Measurements from ENCODE around the gene CTDSP2.
A peak's percentile ranks its signal among the peaks of the same experiment; 100 is the strongest.
"Not testable (repeated sequence)": the region's sequence is repeated elsewhere in the genome, so short reads cannot be mapped to it uniquely, and the experiment has no call there.

The CTDSP2 gene

DNA sequence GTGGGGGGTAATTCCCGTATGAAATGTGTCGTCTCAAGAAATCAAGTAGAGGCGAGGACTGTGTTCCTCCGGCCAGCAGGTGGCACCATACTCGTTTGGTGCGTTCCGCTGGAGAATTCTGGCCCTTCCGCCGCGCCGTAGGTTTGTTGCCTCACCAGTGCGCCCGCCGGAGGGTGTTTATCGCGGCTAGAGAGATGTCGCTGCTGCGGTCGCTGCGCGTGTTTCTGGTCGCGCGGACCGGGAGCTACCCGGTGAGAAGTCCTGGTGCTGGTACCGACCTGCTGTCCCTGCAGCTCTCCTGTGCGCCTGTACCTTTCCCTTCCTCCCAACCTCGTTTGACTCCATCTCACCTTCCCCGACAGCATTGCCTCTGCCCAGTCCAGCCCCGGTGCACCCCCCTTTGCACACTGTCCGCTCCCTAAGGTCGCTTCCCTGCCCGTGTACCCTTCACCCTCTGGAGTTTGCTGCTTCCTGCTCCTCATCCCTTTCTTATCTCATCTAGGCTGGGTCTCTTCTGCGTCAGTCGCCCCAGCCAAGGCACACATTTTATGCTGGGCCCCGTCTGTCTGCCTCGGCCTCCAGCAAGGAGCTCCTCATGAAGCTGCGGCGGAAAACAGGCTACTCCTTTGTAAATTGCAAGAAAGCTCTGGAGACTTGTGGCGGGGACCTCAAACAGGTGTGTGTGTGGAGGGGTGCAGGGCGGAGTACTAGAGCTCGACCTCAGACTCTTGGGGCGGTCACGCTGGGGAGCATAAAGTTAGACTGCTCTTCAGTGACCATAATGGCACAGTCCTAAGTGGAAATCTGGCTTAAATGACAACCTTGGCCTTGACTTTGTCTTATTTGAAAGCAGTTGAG, 63.7 kb downstream of the CTDSP2 start, which contains the start of gene TSFM:
Gene TSFM (plus strand): TSS at position 180 of the 858 bp plus-strand sequence. CDS start 15 bp downstream, at position 195.
- DNase-seq (ENCODE audit: low read depth): peak; percentile 90

DNA sequence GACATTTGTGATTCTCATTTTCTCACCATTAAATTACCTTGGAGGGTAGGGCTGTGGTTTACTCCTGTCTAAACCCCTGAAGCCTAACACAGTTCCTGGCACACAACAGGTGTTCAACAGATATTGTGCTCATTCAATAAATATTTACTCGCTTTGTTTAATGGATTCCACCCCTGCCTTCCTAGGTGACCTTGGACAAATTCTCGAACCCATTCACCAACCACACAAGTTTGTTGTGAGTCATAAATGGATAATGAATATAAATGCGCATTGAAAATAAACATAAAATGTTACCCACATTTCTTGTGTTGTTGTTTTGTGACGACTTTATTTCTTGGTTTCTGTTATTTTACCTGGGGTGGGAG, 64.3 kb downstream of the CTDSP2 start:
- DNase-seq (ENCODE audit: low read depth): no peak

DNA sequence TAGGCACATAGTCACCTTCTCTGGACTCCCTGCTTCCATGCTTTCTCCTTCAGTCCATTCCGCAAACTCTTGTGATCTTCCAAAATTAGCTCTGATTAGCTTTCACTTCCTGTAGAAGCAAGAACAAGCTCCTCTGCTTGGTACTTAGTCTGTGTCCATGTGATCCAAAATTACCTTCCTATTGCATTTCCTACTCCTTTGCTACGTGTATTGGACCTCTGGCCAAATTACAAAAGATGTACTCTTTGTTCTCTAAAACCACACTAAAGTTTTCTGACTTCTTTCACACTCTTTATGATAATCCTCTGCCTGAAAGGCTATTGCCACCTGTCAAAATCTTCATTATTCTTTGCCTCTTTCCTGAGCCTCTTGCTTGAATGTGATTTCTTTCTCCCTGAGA, 64.7 kb downstream of the CTDSP2 start:
- DNase-seq (ENCODE audit: low read depth): no peak

DNA sequence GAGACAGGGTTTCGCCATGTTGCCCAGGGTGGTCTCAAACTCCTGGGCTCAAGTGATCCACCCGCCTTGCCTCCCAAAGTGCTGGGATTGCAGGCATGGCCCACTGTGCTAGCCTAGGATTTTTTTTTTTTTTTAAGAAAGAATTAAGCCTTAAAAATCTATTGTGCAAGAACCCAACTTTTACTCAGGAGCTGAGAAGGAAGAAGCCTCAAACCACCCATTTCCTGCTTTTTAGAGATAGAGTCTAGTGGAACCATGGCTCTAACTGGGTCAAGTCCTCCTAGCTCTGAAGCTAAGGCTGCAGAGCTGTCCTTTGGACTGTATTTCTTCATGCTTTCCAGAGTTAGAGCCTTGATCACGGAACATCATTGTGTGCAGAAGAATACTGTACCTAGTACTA, 65.3 kb downstream of the CTDSP2 start:
- no peak for DNase-seq (ENCODE audit: low read depth)

DNA sequence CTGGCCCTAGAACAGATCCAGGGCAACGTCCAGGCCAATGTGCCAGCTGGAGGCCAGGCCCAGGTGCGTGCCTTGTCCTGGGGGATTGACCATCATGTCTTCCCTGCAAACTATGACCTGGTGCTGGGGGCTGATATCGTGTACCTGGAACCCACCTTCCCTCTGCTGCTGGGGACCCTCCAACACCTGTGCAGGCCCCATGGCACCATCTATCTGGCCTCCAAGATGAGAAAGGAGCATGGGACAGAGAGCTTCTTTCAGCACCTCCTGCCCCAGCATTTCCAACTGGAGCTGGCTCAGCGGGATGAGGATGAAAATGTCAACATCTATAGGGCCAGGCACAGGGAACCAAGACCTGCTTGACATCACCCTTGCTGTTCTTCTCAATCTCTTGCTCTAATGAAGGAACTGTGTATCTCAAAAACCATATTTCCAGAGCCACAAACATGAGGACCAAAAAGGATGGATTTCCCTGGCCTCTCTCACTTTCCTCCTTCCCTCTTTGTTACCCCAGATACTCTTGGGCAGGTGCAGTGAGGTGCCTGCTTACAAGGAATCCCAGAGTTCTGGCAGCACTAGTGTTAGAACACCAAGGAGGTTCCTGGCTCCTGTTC, 66.1 kb downstream of the CTDSP2 start:
- DNase-seq (ENCODE audit: low read depth): no peak

DNA sequence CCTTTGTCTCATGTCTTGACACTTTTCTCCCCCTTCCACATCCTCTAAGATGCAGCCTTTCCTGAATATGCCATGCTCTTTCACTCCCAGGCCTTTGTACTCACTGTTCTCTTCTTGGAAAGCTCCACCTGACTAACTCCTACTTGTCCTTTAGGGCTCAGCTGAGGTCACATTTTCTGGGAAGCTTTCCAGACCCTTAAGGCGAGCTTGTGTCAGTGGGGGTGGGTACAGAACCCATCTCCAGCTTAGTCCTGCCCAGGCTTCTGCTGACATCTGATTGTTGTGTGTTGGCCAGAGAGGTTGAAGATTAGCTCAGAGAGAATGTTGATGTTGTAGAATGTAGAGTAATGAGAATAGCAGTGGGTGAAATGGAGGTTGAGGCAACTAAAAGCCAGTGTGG, 66.8 kb downstream of the CTDSP2 start:
- DNase-seq (ENCODE audit: low read depth): peak; percentile 42

DNA sequence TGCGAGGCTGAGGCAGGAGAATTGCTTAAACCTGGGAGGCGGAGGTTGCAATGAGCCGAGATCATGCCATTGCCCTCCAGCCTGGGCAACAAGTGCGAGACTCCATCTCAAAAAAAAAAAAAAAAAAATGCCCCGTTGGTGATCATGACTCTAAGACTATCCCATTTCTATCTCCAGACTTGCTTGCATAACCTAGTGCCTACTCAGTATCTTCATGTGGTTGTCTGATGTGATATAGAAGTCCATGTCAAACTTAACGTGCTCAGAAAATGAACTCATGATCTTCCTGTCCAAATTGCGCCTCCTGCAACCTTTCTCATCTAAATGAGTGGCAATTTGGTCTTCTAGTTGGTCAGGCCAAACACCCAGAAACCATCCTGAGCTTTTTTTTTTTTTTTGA, 68.6 kb downstream of the CTDSP2 start:
- DNase-seq (ENCODE audit: low read depth): no peak

DNA sequence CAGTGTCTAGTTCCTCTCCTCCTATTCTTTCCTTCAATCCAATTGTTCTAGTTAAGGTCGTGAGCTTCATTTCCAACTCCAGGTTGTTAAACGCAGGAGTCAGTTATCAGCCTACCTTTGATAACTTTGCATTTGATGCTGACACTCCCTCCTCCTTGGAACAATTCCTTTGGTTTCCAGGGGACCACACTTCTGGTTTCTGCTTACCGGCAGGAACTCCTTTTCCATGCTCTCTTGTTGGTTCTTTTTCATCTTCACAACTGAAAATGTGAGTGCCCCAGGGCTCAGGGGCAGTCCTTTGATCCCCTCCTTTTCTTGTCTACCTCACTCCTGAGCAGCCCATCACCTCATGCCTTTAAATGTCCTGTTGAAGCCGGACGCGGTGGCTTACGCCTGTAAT, 69.2 kb downstream of the CTDSP2 start:
- no peak for DNase-seq (ENCODE audit: low read depth)

DNA sequence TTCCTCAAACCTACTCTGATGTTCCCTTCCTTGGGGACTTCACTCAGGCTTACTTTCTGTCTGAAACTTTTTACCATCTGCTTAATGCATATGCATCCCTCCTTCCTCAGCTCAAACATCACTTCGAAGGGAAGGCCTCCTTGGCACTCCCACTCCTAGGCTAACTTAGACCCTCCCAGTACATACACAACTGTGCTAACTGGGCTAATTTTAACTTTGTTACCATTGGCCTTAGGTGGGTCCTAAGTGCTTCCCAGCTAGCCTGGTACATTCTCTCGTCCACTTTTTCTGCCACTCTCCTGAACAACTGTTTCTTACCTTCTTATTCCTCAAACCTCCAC, 70.3 kb downstream of the CTDSP2 start:
- no peak for DNase-seq (ENCODE audit: low read depth)

DNA sequence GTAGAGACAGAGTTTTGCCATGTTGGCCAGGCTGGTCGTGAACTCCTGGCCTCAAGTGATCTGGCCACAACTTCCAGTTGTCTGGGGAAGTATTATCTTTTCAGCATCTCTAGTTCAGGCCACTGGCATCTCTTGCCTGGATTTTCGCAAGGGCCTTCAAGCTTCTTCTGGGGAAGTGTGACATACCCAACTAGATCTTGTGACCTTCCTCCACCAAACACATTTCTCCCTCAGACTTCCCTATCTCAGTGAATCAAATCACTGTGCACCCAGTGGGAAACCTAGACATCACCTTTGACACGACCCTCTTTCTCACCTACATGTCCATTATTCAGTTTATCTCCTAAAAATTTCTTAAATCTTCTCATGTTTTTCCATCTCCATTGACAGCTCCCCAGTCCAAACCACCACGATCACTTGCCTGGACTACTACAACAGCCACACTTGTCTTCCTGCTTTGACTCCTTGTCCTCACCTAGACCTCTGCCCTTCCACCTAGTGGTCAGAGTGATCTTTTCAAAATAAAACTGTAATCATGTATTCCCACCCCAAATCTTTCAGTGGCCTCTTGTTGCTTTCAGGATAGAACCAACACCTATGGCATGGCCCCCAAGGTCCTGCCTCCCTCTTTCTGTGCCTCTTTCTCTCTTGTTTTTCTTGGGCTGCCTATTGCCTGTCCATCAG, 70.8 kb downstream of the CTDSP2 start:
- DNase-seq (ENCODE audit: low read depth): no peak

DNA sequence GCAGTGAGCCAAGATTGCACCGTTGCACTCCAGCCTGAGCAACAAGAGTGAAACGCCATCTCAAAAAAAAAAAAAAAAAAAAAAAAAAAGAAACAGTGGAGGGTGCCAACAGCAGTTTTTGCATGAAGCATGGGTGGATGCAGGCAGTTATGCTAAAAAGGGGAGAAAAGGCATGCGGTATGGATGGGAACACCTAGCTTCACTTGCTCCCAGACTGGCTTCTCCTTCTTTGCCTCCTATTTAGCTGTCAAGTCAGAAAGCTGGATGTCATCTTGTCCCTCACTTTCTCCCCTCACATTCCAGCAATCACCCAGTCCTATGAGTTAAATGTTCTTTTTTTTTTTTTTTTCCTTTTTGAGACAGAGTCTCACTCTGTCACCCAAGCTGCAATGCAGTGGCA, 71.5 kb downstream of the CTDSP2 start:
- DNase-seq (ENCODE audit: low read depth): no peak

DNA sequence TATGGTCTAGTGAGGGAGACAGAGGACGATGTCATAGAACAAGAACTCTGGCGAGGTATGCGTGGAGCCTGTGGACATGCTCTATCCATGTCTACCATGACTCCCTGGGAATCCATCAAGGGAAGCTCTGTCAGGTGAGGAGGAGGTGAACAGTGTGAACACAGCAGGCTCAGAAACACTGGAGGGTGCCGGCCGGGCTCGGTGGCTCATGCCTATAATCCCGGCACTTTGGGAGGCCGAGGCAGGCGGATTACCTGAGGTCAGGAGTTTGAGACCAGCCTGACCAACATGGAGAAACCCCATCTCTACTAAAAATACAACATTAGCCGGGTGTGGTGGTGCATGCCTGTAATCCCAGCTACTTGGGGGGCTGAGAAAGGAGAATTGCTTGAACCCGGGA, 71.9 kb downstream of the CTDSP2 start:
- not testable (repeated sequence) for DNase-seq (ENCODE audit: low read depth)

DNA sequence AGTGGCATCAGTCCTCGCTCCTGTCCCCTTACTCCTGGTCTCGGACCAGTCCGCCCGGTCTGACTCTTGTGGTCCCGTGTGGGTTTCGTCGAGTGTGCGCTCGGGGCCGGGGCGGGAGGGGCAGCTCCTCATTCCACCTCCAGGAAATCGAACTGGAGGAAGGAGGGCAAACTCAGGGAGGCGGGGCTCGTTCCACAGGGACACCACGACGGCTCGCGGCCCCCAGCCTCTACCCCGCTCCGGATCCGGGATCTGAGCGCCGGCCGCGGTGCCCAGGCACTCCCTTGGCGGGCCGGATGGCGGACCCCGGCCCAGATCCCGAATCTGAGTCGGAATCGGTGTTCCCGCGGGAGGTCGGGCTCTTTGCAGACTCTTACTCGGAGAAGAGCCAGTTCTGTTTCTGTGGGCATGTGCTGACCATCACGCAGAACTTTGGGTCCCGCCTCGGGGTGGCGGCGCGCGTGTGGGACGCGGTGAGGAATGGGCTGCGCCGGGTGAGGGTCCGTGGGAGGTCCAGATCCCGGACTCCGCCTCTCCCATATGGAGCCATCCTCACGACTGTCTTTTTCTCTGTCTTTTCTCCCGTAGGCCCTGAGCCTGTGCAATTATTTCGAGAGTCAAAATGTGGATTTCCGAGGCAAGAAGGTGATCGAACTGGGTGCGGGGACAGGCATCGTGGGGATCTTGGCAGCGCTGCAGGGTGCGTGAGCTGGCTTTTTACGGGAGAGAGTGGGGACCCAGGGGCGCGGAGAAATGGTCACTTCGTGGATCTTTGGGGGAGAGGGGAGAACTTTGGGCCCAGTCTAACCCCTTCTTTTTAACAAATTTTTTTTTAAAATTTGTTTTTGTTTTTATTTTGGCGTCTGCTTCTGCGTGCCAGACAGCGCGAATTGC, 73.9 kb downstream of the CTDSP2 start, which contains the start of gene EEF1AKMT3:
Gene EEF1AKMT3 (plus strand): TSS at position 186 of the 894 bp plus-strand sequence. CDS start 111 bp downstream, at position 297.
- DNase-seq (ENCODE audit: low read depth): peak; percentile 71

DNA sequence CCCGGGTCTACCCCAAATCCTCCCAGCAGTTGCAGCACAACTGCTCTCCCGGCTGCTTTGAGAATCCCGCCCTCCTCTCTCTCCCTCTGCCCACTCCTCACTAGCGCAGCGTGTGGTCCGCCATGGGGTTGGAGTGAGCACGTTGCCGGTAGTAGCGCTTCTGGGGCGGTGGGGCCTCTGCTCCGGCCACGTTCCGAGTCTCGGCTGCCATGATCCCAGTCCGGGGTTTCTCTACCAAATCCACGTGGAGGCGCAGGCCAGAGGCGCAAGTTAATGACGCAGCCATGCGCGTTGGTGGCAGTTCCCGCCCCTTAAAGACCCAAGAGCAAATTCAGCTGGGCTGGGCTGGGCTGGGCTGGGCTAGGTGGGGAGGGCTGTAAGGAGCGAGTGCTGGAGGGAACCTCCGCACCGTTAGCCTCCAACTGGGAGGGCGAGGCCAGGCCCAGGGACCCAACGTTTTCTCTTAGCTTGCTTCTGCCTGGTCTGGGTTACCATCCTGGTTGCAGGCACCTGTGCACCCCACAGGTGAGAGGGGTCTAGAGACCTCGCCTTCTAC, 74.6 kb downstream of the CTDSP2 start, which contains the start of gene METTL1:
Gene METTL1 (minus strand): TSS at position 233 of the 556 bp plus-strand sequence. CDS start 22 bp downstream, at position 211.
- peak; percentile 97 for DNase-seq (ENCODE audit: low read depth)

DNA sequence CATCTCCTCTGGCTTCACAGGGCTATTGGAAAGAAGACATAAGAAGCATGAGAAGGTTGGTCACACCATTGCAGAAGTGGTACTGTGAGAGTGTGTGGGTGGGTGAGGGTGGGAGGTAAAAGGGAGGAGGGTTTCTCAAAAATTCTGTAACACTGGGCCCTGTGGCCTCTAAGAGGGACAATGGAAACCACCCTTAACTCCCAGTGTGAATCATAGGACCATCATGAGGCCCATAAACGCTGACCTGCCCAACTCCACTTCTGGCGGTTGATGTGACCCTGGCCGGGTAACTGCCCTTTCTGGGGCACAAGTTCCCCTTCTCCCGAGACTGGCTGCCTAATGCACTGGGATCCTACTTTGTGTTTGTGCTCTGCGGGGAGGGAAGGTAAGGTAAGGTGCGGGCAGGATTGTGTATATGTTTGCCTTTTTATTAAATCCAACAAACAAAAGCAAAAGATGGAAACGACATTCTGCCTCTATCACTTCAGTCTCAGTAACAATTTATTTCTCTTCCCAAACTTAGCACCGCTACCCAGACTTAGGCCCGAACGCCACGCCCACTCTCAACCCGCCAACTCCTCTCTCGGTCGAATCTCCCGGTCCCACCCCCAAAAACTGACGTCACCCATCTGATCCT, 75.2 kb downstream of the CTDSP2 start:
- peak; percentile 93 for DNase-seq (ENCODE audit: low read depth)

DNA sequence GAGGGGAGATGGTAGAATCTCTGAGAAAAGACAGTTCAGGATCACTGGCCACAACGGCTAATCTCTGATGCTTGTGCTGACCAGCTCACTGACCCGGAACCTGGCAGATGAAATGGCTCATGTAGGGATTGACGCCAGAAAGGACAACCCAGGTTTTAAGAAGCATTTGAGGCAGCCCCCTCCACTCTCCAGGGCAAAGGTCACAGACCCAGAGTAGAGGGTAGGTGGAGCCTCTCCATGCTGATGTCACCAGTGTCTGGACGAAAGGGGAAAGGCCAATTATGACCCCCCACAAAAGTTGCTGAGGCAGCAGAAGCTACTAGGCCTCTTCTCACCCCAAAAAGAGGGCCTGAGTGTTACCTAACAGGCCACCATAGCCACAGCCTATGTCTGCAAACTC, 75.8 kb downstream of the CTDSP2 start:
- no peak for DNase-seq (ENCODE audit: low read depth)
